Stimulated activated CD8-positive, alpha-beta memory T cell treated with anti-CD3 and anti-CD28 coated beads, Interleukin-12 subunit alpha, Interleukin-12 subunit beta, amount 100 ng/mL, for 4 hours (primary cell): ENCODE measurements around the gene UGT2A1.
"Not testable (repeated sequence)": the region's sequence is repeated elsewhere in the genome, so short reads cannot be mapped to it uniquely, and the experiment has no call there.

Experiments
- DNase-seq: peaks from one replicate; pipeline ENCODE4 v3.0.0-alpha.2; 2020; ENCODE audit warnings: low read depth

UGT2A1 gene

GRCh38 chr4:69653147-69653546 lies at the start of gene UGT2A1:
TSS of gene UGT2A1 (minus strand) at chr4:69653247. CDS start at chr4:69647644, 5,603 bp downstream.
- DNase-seq, result no peak

- DNase-seq, result no peak
Observed at GRCh38 chr4:69702201-69702600, 49.2 kb upstream of the UGT2A1 start.

GRCh38 chr4:69701696-69702095 lies 48.6 kb upstream of the UGT2A1 start:
- DNase-seq, result no peak

GRCh38 chr4:69697536-69698242 lies 44.6 kb upstream of the UGT2A1 start:
- DNase-seq, result no peak

GRCh38 chr4:69689599-69689998 lies 36.6 kb upstream of the UGT2A1 start:
- no peak for DNase-seq

- no peak for DNase-seq
Observed at GRCh38 chr4:69684804-69685203, 31.8 kb upstream of the UGT2A1 start.

GRCh38 chr4:69668680-69669079 lies 15.6 kb upstream of the UGT2A1 start:
- no peak for DNase-seq

GRCh38 chr4:69664009-69664408 lies 11.0 kb upstream of the UGT2A1 start:
- not testable (repeated sequence) for DNase-seq

GRCh38 chr4:69661130-69661803 lies 8.2 kb upstream of the UGT2A1 start:
- DNase-seq, result not testable (repeated sequence)

GRCh38 chr4:69658133-69658532 lies 5.1 kb upstream of the UGT2A1 start:
- no peak for DNase-seq

- no peak for DNase-seq
Observed at GRCh38 chr4:69656653-69657158, 3.7 kb upstream of the UGT2A1 start.

GRCh38 chr4:69650872-69651271 lies 2.2 kb downstream of the UGT2A1 start:
- no peak for DNase-seq

GRCh38 chr4:69649629-69650028 lies 3.4 kb downstream of the UGT2A1 start:
- DNase-seq, result no peak

- DNase-seq, result no peak
Observed at GRCh38 chr4:69649207-69649606, 3.8 kb downstream of the UGT2A1 start.

GRCh38 chr4:69642961-69643360 lies 10.1 kb downstream of the UGT2A1 start:
- no peak for DNase-seq

- DNase-seq, result no peak
Observed at GRCh38 chr4:69640289-69640688, 12.8 kb downstream of the UGT2A1 start.

- DNase-seq, result no peak
Observed at GRCh38 chr4:69639542-69639941, 13.5 kb downstream of the UGT2A1 start, which contains the start of gene UGT2A2. TSS of gene UGT2A2 (minus strand) at chr4:69639642. CDS start at chr4:69639640, 2 bp downstream.

GRCh38 chr4:69617083-69617694 lies 35.9 kb downstream of the UGT2A1 start:
- no peak for DNase-seq

GRCh38 chr4:69610484-69610883 lies 42.6 kb downstream of the UGT2A1 start:
- no peak for DNase-seq

- DNase-seq, result no peak
Observed at GRCh38 chr4:69601065-69601464, 52.0 kb downstream of the UGT2A1 start.

- no peak for DNase-seq
Observed at GRCh38 chr4:69600013-69600412, 53.0 kb downstream of the UGT2A1 start.

- DNase-seq, result no peak
Observed at GRCh38 chr4:69594382-69594781, 58.7 kb downstream of the UGT2A1 start.

GRCh38 chr4:69591364-69591763 lies 61.7 kb downstream of the UGT2A1 start:
- no peak for DNase-seq
